Measurements from ENCODE around the gene WDR73.
"Not testable (repeated sequence)": the region's sequence is repeated elsewhere in the genome, so short reads cannot be mapped to it uniquely, and the experiment has no call there.

WDR73 gene

DNA sequence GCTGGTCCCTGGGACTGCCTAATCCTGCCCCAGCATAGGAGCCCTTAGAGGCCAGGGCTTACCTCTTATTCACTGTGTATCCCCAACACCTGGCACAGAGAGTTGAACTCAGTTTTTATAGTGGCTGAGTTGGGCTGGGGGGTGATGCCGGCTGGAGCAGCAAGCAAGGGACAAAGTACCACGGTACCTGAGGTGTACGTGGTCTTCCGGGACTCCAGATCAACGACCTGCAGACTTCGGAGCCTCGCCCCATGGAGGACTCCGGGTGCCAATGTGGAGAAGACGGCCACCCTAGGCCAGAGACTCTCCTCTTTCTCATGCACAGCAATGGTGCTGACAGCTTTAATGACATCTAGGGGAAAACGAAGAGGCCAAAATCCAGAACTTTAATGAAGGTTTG is 8.1 kb downstream of the WDR73 start:
- no peak for DNase-seq (ENCODE audit: low read depth)
- TF ChIP-seq CTCF (IDR thresholded peaks at IDR 0.05; ENCODE audit: low read depth, low read length, missing control alignments): no peak

GRCh38 chr15:84645496-84645895 is 8.6 kb downstream of the WDR73 start:
- H3K4me3 ChIP-seq (ENCODE audit: low read depth, low read length): no peak overlapping the region
- TF ChIP-seq CTCF (IDR thresholded peaks at IDR 0.05; ENCODE audit: low read depth, low read length, missing control alignments): no peak
- DNase-seq (ENCODE audit: low read depth): no peak

More for the DNA sequence above, 8.1 kb downstream of the WDR73 start:
- no peak overlapping the region for H3K4me3 ChIP-seq (ENCODE audit: low read depth, low read length)

DNA sequence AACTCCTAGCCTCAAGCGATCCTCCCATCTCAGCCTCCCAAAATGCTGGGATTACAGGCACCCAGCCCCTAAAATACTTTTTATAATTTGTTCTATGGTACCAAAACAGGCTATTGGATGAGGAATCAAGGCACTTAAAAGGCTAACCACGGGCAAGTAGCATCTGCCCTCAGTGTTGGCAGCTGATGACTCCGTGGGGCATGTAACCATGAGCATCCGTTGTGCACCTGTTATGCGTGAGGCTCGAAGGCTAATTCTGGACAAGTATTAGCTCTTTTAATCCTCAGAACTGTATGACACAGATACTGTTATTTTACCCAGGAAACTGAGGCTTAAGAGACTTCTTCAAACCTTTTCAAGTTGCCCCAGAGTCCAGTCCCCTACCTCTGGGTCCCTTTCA is 10.2 kb downstream of the WDR73 start:
- DNase-seq (ENCODE audit: low read depth): no peak
- H3K4me3 ChIP-seq (ENCODE audit: low read depth, low read length): no peak overlapping the region
- TF ChIP-seq CTCF (IDR thresholded peaks at IDR 0.05; ENCODE audit: low read depth, low read length, missing control alignments): no peak

- DNase-seq (ENCODE audit: low read depth); H3K4me3 ChIP-seq (ENCODE audit: low read depth, low read length): not testable (repeated sequence)
Observed at GRCh38 chr15:84642640-84643039, 11.4 kb downstream of the WDR73 start.

GRCh38 chr15:84641871-84642270 is 12.2 kb downstream of the WDR73 start:
- H3K4me3 ChIP-seq (ENCODE audit: low read depth, low read length); DNase-seq (ENCODE audit: low read depth): not testable (repeated sequence)

GRCh38 chr15:84638103-84638502 is 16.0 kb downstream of the WDR73 start:
- no peak for DNase-seq (ENCODE audit: low read depth)
- no peak overlapping the region for H3K4me3 ChIP-seq (ENCODE audit: low read depth, low read length)
- peak; percentile 22 for TF ChIP-seq CTCF (IDR thresholded peaks at IDR 0.05; ENCODE audit: low read depth, low read length, missing control alignments)

DNA sequence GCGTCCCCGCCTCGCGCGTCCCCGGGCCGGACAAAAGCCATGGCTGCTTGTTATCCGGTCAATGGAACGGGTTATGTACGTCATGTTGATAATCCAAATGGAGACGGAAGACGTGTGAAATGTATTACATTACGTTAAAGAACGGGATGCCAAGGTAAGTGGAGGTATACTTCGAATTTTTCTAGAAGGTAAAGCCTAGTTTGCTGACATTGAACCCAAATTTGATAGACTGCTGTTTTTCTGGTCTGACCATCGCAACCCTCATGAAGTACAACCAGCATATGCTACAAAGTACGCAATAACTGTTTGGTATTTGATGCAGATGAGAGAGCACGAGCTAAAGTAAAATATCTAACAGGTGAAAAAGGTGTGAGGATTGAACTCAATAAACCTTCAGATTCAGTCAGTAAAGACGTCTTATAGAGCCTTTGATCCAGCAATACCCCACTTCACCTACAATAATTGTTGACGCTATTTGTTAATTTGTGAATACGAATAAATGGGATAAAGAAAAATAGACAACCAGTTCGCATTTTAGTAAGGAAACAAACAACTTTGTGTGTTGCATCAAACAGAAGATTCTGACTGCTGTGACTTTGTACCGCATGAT is 19.8 kb downstream of the WDR73 start:
- no peak for DNase-seq (ENCODE audit: low read depth)
- H3K4me3 ChIP-seq (ENCODE audit: low read depth, low read length): peak overlapping the region; percentile 63
- TF ChIP-seq CTCF (IDR thresholded peaks at IDR 0.05; ENCODE audit: low read depth, low read length, missing control alignments): no peak

DNA sequence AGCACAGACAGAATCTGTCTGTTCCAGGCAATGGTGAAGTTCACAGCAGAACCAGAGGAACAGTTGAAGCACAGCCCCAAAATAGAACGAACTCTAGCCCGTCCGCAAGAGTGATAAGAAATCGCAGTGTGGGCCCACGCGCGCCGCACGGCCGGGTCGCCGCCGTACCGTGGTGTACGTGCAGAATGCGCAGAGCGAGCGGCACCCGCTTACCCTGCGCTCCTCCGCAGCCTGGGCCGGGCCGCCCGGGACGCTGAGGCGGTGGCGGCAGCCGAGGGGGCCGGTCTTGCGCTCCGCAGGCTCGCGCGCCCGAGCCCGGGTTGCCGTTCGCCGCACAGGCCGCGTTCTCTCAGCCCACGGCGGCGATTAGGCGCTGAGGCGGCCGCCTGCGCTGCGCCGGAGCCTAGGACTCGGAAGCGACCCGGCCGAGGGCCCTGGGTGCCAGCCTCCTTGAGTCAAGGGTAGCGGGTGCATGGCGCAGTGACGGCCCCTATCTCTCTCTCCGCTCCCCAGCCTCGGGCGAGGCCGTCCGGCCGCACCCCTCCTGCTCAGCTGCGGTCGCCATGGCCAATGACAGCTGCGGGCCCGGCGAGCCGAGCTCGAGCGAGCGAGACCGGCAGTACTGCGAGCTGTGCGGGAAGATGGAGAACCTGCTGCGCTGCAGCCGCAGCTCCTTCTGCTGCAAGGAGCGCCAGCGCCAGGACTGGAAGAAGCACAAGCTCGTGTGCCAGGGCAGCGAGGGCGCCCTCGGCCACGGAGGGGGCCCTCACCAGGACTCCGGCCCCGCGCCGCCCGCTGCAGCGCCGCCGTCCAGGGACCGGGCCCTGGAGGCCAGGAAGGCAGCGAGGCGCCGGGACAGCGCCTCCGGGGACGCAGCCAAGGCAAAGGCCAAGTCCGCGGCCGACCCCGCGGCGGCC is 20.5 kb downstream of the WDR73 start:
- DNase-seq (ENCODE audit: low read depth): no peak
- peak overlapping the region; percentile 63 for H3K4me3 ChIP-seq (ENCODE audit: low read depth, low read length)
- TF ChIP-seq CTCF (IDR thresholded peaks at IDR 0.05; ENCODE audit: low read depth, low read length, missing control alignments): no peak
